Measurements from ENCODE around the gene WNT9B. TPM values are rescaled to one million over a fixed set of nuclear protein-coding genes. Genes with fewer than 3 reads are reported as not detected.

The WNT9B gene
- total and polyA plus RNA-seq, 2 donors (not counting 1 experiment from before 2014, with no cell fraction given) = not detected

GRCh38 chr17:46881015-46881414 is 29.6 kb downstream of the WNT9B start:
- TF ChIP-seq, protein P1, sequence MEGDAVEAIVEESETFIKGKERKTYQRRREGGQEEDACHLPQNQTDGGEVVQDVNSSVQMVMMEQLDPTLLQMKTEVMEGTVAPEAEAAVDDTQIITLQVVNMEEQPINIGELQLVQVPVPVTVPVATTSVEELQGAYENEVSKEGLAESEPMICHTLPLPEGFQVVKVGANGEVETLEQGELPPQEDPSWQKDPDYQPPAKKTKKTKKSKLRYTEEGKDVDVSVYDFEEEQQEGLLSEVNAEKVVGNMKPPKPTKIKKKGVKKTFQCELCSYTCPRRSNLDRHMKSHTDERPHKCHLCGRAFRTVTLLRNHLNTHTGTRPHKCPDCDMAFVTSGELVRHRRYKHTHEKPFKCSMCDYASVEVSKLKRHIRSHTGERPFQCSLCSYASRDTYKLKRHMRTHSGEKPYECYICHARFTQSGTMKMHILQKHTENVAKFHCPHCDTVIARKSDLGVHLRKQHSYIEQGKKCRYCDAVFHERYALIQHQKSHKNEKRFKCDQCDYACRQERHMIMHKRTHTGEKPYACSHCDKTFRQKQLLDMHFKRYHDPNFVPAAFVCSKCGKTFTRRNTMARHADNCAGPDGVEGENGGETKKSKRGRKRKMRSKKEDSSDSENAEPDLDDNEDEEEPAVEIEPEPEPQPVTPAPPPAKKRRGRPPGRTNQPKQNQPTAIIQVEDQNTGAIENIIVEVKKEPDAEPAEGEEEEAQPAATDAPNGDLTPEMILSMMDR (conservative IDR thresholded peaks at IDR 0.05 in 1 of 2, IDR thresholded peaks at IDR 0.05 in 1 of 2; ENCODE audit: low read depth in 1 of 2, low read length in 2 of 2) = no peak
- TF ChIP-seq EZH2 (IDR thresholded peaks at IDR 0.05; ENCODE audit: low read length, missing control alignments) = no peak
- H3K27me3 ChIP-seq (ENCODE audit: control insufficient read depth, insufficient read depth, low read length) = peaks cover 17% of the 10 kb centered on the region
- DNase-seq (ENCODE audit: low read depth in 2 of 2) = no peak
- no peaks in the 10 kb centered on the region for H3K79me2 ChIP-seq (ENCODE audit: control insufficient read depth, insufficient read depth, low read length)
- no peak overlapping the region for H3K4me3 ChIP-seq (replicated peaks in 1 of 4; ENCODE audit: control extremely low read depth in 1 of 4, insufficient read depth in 1 of 4, low read depth in 3 of 4, low read length in 4 of 4)
- H3K9ac ChIP-seq (ENCODE audit: insufficient read depth, low read length) = no peak overlapping the region
- H4K20me1 ChIP-seq (ENCODE audit: control insufficient read depth, extremely low read depth, insufficient read depth, low read length) = no peaks in the 10 kb centered on the region
- no peak overlapping the region for H3K4me2 ChIP-seq (ENCODE audit: extremely low read depth, insufficient read depth, low read length)
- no peaks in the 10 kb centered on the region for H3K4me1 ChIP-seq (ENCODE audit: control insufficient read depth, extremely low read depth, insufficient read depth, low read length)
- H3K9me3 ChIP-seq (ENCODE audit: control insufficient read depth, insufficient read depth, low read depth, low read length) = no peaks in the 10 kb centered on the region
- no peak overlapping the region for H3K27ac ChIP-seq (ENCODE audit: insufficient read depth, low read length)
- H3K36me3 ChIP-seq (ENCODE audit: control insufficient read depth, insufficient read depth, low read length) = no peaks in the 10 kb centered on the region
- no peak overlapping the region for H2AFZ ChIP-seq (ENCODE audit: low read length)

- no peak overlapping the region for H3K27ac ChIP-seq (ENCODE audit: insufficient read depth, low read length)
- H3K36me3 ChIP-seq (ENCODE audit: control insufficient read depth, insufficient read depth, low read length) = no peaks in the 10 kb centered on the region
- H3K4me1 ChIP-seq (ENCODE audit: control insufficient read depth, extremely low read depth, insufficient read depth, low read length) = no peaks in the 10 kb centered on the region
- no peak for DNase-seq (ENCODE audit: low read depth in 2 of 2)
- H3K9ac ChIP-seq (ENCODE audit: insufficient read depth, low read length) = no peak overlapping the region
- H3K4me3 ChIP-seq (replicated peaks in 1 of 4; ENCODE audit: control extremely low read depth in 1 of 4, insufficient read depth in 1 of 4, low read depth in 3 of 4, low read length in 4 of 4) = no peak overlapping the region
- no peaks in the 10 kb centered on the region for H4K20me1 ChIP-seq (ENCODE audit: control insufficient read depth, extremely low read depth, insufficient read depth, low read length)
- H3K79me2 ChIP-seq (ENCODE audit: control insufficient read depth, insufficient read depth, low read length) = no peaks in the 10 kb centered on the region
- H3K9me3 ChIP-seq (ENCODE audit: control insufficient read depth, insufficient read depth, low read depth, low read length) = no peaks in the 10 kb centered on the region
- H3K27me3 ChIP-seq (ENCODE audit: control insufficient read depth, insufficient read depth, low read length) = peaks cover 21% of the 10 kb centered on the region
- H3K4me2 ChIP-seq (ENCODE audit: extremely low read depth, insufficient read depth, low read length) = no peak overlapping the region
- TF ChIP-seq, protein P1 (conservative IDR thresholded peaks at IDR 0.05 in 1 of 2, IDR thresholded peaks at IDR 0.05 in 1 of 2; ENCODE audit: low read depth in 1 of 2, low read length in 2 of 2) = no peak
- no peak for TF ChIP-seq EZH2 (IDR thresholded peaks at IDR 0.05; ENCODE audit: low read length, missing control alignments)
- H2AFZ ChIP-seq (ENCODE audit: low read length) = no peak overlapping the region
Measured at GRCh38 chr17:46882666-46883065, 31.3 kb downstream of the WNT9B start.

DNA sequence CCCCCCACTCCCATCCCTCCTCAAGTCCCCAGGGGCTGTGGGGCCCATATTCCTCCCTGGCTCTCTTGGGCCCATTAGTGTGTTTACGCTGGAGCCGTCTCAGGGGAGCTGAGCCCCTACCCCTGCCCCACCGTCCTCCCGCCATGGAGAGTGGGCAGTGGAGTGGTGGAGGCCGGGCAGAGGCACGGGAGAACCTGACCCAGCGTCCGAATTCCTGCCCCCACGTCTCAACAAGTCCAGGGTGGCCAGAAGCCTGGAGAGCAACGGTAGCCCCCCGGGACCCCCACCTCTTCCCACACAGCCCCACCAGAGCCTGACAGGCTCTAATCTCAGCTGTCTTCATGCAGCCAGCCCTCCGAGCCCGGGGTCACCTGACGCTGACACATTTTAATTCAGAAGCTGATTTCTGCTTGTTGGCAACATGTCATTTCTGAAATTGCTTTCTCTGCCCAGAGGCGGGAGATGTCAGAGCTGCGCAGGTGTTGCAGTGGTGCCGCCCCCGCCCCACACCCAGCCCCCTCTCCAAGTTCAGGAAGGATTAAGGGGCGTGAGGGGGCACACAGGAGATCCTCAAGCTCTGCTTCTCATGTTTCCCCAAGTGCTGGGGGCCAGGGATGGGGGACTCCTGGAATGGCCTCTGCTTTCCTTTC is 32.6 kb downstream of the WNT9B start:
- Histone ChIP-seq H3K27ac (ENCODE audit: insufficient read depth, low read length) (no peak overlapping the region), H3K27me3 (ENCODE audit: control insufficient read depth, insufficient read depth, low read length) (peaks cover 16% of the 10 kb centered on the region), H3K9ac (ENCODE audit: insufficient read depth, low read length) (no peak overlapping the region), H3K36me3 (ENCODE audit: control insufficient read depth, insufficient read depth, low read length) (no peaks in the 10 kb centered on the region), H2AFZ (ENCODE audit: low read length) (no peak overlapping the region), H3K9me3 (ENCODE audit: control insufficient read depth, insufficient read depth, low read depth, low read length) (no peaks in the 10 kb centered on the region), H3K4me2 (ENCODE audit: extremely low read depth, insufficient read depth, low read length) (no peak overlapping the region), H4K20me1 (ENCODE audit: control insufficient read depth, extremely low read depth, insufficient read depth, low read length) (no peaks in the 10 kb centered on the region), H3K79me2 (ENCODE audit: control insufficient read depth, insufficient read depth, low read length) (no peaks in the 10 kb centered on the region), H3K4me1 (ENCODE audit: control insufficient read depth, extremely low read depth, insufficient read depth, low read length) (no peaks in the 10 kb centered on the region), H3K4me3 (replicated peaks in 1 of 4; ENCODE audit: control extremely low read depth in 1 of 4, insufficient read depth in 1 of 4, low read depth in 3 of 4, low read length in 4 of 4) (no peak overlapping the region)
- no peak for DNase-seq (ENCODE audit: low read depth in 2 of 2)
- TF ChIP-seq, protein P1 (conservative IDR thresholded peaks at IDR 0.05 in 1 of 2, IDR thresholded peaks at IDR 0.05 in 1 of 2; ENCODE audit: low read depth in 1 of 2, low read length in 2 of 2) = no peak
- no peak for TF ChIP-seq EZH2 (IDR thresholded peaks at IDR 0.05; ENCODE audit: low read length, missing control alignments)
